NCI-H1436 treated with DMSO at 0.1 percent for 48 hours (cell line): Measurements from ENCODE around the gene MDM4.
"Not testable (repeated sequence)": the region's sequence is repeated elsewhere in the genome, so short reads cannot be mapped to it uniquely, and the experiment has no call there.

Experiments used
- DNase-seq: peaks from one replicate; lab custom pipeline; 2025; lab: John Stamatoyannopoulos, UW

The MDM4 gene

DNA sequence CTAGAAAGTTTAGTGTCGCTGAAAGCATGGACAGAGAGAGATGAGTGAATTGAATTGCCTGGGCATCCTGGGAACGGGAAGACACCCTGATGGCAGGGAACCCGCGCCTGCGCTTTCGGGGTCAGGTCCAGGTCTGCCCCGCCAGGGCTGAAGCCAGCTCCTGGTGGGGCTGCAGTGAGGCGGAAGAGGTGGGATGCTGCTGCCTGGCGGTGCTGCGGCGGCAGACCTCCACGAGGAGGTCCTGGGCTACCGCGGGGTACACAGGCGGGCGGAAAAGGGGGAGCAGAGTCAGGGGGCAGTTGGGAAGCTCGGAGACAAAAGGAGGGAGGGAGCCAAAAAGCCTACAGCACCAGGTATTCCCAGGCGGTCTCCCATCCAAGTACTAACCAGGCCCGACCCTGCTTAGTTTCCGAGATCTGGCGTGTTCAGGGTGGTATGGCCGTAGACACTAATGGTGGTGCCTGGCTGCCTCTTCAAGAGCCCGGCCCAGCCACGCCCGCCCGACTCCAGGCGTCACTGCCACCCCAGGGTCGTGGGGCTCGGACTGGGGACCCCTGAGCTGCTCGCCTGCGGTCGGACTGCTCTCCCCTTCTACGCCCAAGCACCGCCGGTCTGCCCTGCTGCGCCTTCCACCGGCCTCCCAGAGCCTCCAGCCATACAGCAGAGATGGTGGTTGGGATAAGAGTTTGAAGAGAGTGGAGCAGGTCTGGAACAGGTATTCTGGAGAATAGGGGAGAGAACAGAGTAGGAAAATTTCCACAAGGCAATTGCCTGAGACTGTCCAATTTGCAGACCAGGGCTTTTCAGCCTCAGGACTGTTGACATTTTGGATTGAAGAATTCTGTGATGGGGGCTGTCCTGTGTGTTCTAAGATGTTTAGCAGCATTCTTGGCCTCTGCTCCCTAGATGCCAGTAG lies 46.1 kb downstream of the MDM4 start:
- DNase-seq, result no peak

GRCh38 chr1:204563307-204563706 lies 47.1 kb downstream of the MDM4 start:
- no peak for DNase-seq

DNA sequence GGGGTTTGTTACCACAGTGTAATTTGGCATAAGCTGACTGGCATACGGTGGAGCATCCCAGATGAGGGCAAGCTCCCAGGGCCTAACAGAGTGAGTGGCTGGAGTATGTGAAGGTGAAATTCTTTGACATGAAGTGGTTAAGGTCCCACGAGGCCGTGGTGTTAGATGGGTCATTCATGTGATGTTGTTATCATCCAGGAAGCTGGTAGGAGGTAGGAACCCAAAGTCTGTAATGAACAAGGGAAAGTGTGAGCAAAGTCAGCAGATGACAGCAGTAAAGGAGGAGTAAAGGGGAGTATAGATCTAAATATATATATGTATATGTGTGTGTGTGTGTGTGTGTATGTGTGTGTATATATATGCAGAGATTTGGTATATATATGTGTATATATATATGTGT lies 47.6 kb downstream of the MDM4 start:
- DNase-seq, result no peak

GRCh38 chr1:204564835-204565234 lies 48.6 kb downstream of the MDM4 start:
- DNase-seq, result no peak

- DNase-seq, result peak; percentile 72
These were observed 49.7 kb downstream of the MDM4 start for GRCh38 chr1:204565617-204566582.

- no peak for DNase-seq
These were observed 50.4 kb downstream of the MDM4 start for GRCh38 chr1:204566583-204566955.

- no peak for DNase-seq
These were observed 50.9 kb downstream of the MDM4 start for GRCh38 chr1:204567071-204567470.

GRCh38 chr1:204568576-204569315 lies 52.5 kb downstream of the MDM4 start:
- no peak for DNase-seq

DNA sequence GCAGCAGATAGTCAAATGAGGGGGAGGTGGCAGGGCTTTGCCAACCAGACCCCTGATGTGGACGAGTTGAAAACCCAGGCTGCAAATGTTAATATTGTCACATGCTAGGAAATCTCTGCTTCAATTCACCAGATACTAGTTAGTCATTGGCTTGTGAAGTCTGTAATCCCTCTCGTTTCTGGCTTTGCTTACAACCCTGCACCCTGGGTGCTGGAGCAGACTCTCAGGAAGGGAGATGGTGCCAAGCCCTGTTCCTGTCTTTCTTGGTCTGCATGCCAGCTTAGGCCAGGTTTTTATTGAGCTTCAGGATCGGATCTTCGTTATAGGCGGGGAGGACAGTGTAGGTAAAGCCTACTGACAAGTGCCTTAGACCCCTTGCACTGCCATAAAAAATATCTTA lies 53.3 kb downstream of the MDM4 start:
- DNase-seq, result no peak

- not testable (repeated sequence) for DNase-seq
These were observed 53.8 kb downstream of the MDM4 start for GRCh38 chr1:204570021-204570420.

GRCh38 chr1:204571128-204571527 lies 54.9 kb downstream of the MDM4 start:
- no peak for DNase-seq

DNA sequence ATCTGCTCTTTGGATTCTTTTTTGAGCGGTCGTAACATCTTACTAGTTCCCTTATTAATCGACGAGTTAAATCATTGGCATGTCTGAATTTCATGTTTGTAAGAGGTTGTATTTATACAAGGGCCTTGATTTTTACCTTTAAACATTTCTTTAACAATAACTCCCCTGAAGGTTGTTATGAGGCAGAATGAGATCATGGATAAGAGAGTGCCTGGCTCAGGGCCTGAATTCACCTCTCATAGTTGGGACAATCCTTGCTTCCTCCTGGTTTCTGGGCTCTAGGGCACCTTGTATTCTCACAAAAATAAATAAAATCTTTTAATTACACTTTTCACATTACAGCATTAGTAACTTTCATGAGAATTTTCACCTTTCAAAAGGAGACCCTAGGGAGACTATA lies 55.4 kb downstream of the MDM4 start:
- no peak for DNase-seq

- no peak for DNase-seq
These were observed 57.0 kb downstream of the MDM4 start for GRCh38 chr1:204572923-204573922.

GRCh38 chr1:204574016-204574864 lies 58.0 kb downstream of the MDM4 start:
- no peak for DNase-seq

GRCh38 chr1:204574865-204575163 lies 58.6 kb downstream of the MDM4 start:
- no peak for DNase-seq

GRCh38 chr1:204575221-204576190 lies 59.3 kb downstream of the MDM4 start:
- no peak for DNase-seq

- DNase-seq, result no peak
These were observed 60.2 kb downstream of the MDM4 start for GRCh38 chr1:204576422-204576821.

DNA sequence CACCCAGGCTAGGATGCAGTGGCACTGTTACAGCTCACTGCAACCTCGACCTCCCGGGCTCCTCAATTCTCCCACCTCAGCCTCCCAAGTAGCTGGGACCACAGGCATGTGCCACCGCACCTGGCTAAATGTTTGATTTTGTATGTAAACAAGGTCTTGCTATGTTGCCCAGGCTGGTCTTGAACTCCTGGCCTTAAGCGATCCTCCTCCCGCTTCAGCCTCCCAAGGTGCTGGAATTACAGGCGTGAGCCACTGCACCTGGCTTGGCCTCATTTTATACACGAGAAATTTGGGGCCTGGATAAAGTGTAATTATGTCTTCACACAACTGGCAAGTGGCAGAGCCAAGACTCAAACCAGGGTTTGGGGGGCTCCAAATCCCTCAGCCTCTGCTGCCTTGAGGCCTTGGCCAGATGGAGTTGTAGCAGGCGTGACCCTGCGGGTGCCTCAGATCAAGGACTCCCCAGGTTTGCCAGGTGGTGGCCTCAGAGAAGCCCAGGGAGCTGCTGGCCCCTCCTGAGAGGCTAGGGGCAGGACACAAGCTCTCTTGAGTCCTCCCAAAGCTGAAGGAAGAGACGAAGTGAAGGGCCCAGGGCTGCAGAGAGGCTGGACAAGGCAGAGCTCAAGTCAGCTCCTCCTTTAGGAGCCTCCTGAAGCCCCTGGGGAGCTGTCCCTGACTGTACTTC lies 61.7 kb downstream of the MDM4 start:
- DNase-seq, result no peak
